Caco-2 (cell line): Measurements from ENCODE around the gene KLHL13. TPM values are rescaled to one million over a fixed set of nuclear protein-coding genes. Genes with fewer than 3 reads are reported as not detected.

Source experiments
- BruUV-seq: library from RNA; stranded (reverse); fragments of 400-500 nt; replicated peaks from 2 replicates; lab custom pipeline; 2021; lab: Mats Ljungman, UMichigan
- CTCF ChIA-PET: fragments of 300-600 bp; sonication (Branson Sonifier 250); formaldehyde crosslinking; loops from one replicate; lab custom pipeline; 2022; ENCODE audit warnings: antibody characterized with exemption; lab: Charles Lee
- POLR2A ChIA-PET: fragments of 300-600 bp; sonication (Branson Sonifier 250); formaldehyde crosslinking; loops from one replicate; lab custom pipeline; 2022; ENCODE audit warnings: antibody characterized with exemption; lab: Charles Lee
- DNase-seq, 2 experiments: peaks; one replicate each; pipeline versions ENCODE4 v3.0.0 to v3.0.0-alpha.2; 2020 to 2022
- H3K27me3 ChIP-seq: replicated peaks from 2 replicates; pipeline ENCODE4 v1.6.0; 2011; ENCODE audit warnings: low read length; ENCODE audit not compliant: control insufficient read depth, insufficient read depth
- H3K36me3 ChIP-seq: 2 replicates; pipeline ENCODE4 v1.5.1; 2011; ENCODE audit warnings: low read length; ENCODE audit not compliant: control insufficient read depth, insufficient read depth
- H3K4me1 ChIP-seq: fragments of 250-450 bp; sonication (Bioruptor Pico); 2 replicates; pipeline ENCODE4 v1.5.1; 2020; ENCODE audit warnings: mild to moderate bottlenecking
- H3K4me3 ChIP-seq: 2 replicates; pipeline ENCODE4 v1.5.1; 2011; ENCODE audit warnings: low read depth, mild to moderate bottlenecking, control low read depth, low read length
- H3K9me3 ChIP-seq: fragments of 250-450 bp; sonication (Bioruptor Pico); 2 replicates; pipeline ENCODE4 v1.5.1; 2020; ENCODE audit warnings: mild to moderate bottlenecking, moderate library complexity
- H3K27ac Mint-ChIP-seq: one replicate; pipeline ENCODE4 v1.8.0; 2022; ENCODE audit warnings: mixed read lengths; ENCODE audit not compliant: unreplicated experiment
- H3K27me3 Mint-ChIP-seq: one replicate; pipeline ENCODE4 v1.8.0; 2022; ENCODE audit warnings: mixed read lengths; ENCODE audit not compliant: insufficient read depth, unreplicated experiment
- H3K36me3 Mint-ChIP-seq: one replicate; pipeline ENCODE4 v1.8.0; 2022; ENCODE audit warnings: mild to moderate bottlenecking, mixed read lengths; ENCODE audit not compliant: insufficient read depth, unreplicated experiment
- H3K4me1 Mint-ChIP-seq: one replicate; pipeline ENCODE4 v1.8.0; 2022; ENCODE audit warnings: low read depth, mixed read lengths; ENCODE audit not compliant: unreplicated experiment
- H3K4me3 Mint-ChIP-seq: one replicate; pipeline ENCODE4 v1.8.0; 2022; ENCODE audit warnings: mild to moderate bottlenecking, moderate library complexity, mixed read lengths; ENCODE audit not compliant: unreplicated experiment
- H3K9me3 Mint-ChIP-seq: one replicate; pipeline ENCODE4 v1.8.0; 2022; ENCODE audit warnings: mixed read lengths; ENCODE audit not compliant: unreplicated experiment
- CTCF ChIP-seq, 2 experiments: fragments of 200-600 bp in 1 of 2; IDR thresholded peaks; 1 replicate in 1 of 2; 2 replicates in 1 of 2; pipeline versions ENCODE4 v1.5.1 to v1.8.0; 2011 to 2022; ENCODE audit warnings: antibody characterized with exemption in 1 of 2, control low read depth in 1 of 2, inconsistent platforms in 1 of 2, low read depth in 1 of 2, low read length in 1 of 2, mild to moderate bottlenecking in 1 of 2, moderate library complexity in 1 of 2; ENCODE audit not compliant: insufficient read depth in 1 of 2, severe bottlenecking in 1 of 2, unreplicated experiment in 1 of 2
- intact Hi-C: fragments of 100-400 bp; cut with micrococcal nuclease; formaldehyde crosslinking; loops from one replicate; pipeline ENCODE4 v1.10.0; 2022; ENCODE audit not compliant: unreplicated experiment
- total RNA-seq: library from RNA; stranded (reverse); gene quantifications from 2 replicates; pipeline ENCODE4 v1.2.3, GENCODE V29; 2022

The KLHL13 gene
- total RNA-seq, 1 experiment from 2014 or later, result 9.1 TPM

DNA sequence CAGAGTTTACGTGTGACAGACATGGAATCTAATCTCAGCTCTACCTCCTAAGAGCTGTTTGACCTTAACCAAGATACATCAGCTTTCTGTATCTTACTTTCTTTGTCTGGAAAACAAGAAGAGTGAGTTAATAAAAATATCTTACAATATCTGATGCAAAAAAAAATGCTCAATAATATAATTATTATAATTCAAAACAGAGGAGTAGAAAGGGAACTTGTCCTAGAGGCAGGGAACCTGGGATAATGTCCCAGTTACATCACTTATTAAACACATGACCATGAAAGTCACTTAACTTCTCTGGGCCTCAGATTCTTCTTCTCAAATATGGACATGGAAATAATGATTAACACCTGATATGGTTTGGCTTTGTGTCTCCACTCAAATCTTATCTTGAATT is 256.1 kb downstream of the KLHL13 start:
- DNase-seq, result no peak
- Mint-ChIP-seq H3K27me3 (no peaks in the 10 kb centered on the region), H3K9me3 (no peaks in the 10 kb centered on the region), H3K4me1 (no peaks in the 10 kb centered on the region), H3K4me3 (no peak overlapping the region), H3K36me3 (no peaks in the 10 kb centered on the region), H3K27ac (no peak overlapping the region)
- POLR2A ChIA-PET, result no interaction called here
- Histone ChIP-seq H3K9me3 (no peaks in the 10 kb centered on the region), H3K27me3 (no peaks in the 10 kb centered on the region), H3K36me3 (no peaks in the 10 kb centered on the region), H3K4me3 (no peak overlapping the region), H3K4me1 (no peaks in the 10 kb centered on the region)
- no TSS peak for BruUV-seq
- intact Hi-C loops, result no loop called here
- no peak for TF ChIP-seq CTCF (IDR thresholded peaks at IDR 0.05; ENCODE audit: insufficient read depth in 1 of 2, low read depth in 1 of 2, low read length in 1 of 2, severe bottlenecking in 1 of 2, unreplicated experiment in 1 of 2)
- CTCF ChIA-PET, result no interaction called here

- Histone ChIP-seq H3K4me1 (no peaks in the 10 kb centered on the region), H3K9me3 (no peaks in the 10 kb centered on the region), H3K4me3 (no peak overlapping the region), H3K36me3 (no peaks in the 10 kb centered on the region), H3K27me3 (no peaks in the 10 kb centered on the region)
- POLR2A ChIA-PET, result no interaction called here
- intact Hi-C loops, result no loop called here
- Mint-ChIP-seq H3K27me3 (no peaks in the 10 kb centered on the region), H3K36me3 (no peaks in the 10 kb centered on the region), H3K4me3 (no peak overlapping the region), H3K27ac (no peak overlapping the region), H3K4me1 (no peaks in the 10 kb centered on the region), H3K9me3 (no peaks in the 10 kb centered on the region)
- no TSS peak for BruUV-seq
- CTCF ChIA-PET, result no interaction called here
- no peak for DNase-seq
- TF ChIP-seq CTCF (IDR thresholded peaks at IDR 0.05; ENCODE audit: insufficient read depth in 1 of 2, low read depth in 1 of 2, low read length in 1 of 2, severe bottlenecking in 1 of 2, unreplicated experiment in 1 of 2), result no peak
Measured at GRCh38 chrX:117854806-117855205, 261.8 kb downstream of the KLHL13 start.

- no peak for TF ChIP-seq CTCF (IDR thresholded peaks at IDR 0.05; ENCODE audit: insufficient read depth in 1 of 2, low read depth in 1 of 2, low read length in 1 of 2, severe bottlenecking in 1 of 2, unreplicated experiment in 1 of 2)
- no peak overlapping the region for H3K27ac Mint-ChIP-seq
- H3K36me3 ChIP-seq, result no peaks in the 10 kb centered on the region
- H3K4me3 Mint-ChIP-seq, result no peak overlapping the region
- no peak overlapping the region for H3K4me3 ChIP-seq
- no peaks in the 10 kb centered on the region for H3K4me1 ChIP-seq
- no peaks in the 10 kb centered on the region for H3K27me3 ChIP-seq
- H3K27me3 Mint-ChIP-seq, result no peaks in the 10 kb centered on the region
- DNase-seq, result no peak
- H3K9me3 ChIP-seq, result no peaks in the 10 kb centered on the region
- intact Hi-C loops, result no loop called here
- no peaks in the 10 kb centered on the region for H3K9me3 Mint-ChIP-seq
- CTCF ChIA-PET, result no interaction called here
- POLR2A ChIA-PET, result no interaction called here
- no peaks in the 10 kb centered on the region for H3K36me3 Mint-ChIP-seq
- no TSS peak for BruUV-seq
- no peaks in the 10 kb centered on the region for H3K4me1 Mint-ChIP-seq
Measured at GRCh38 chrX:117851025-117851424, 265.6 kb downstream of the KLHL13 start.

Other genes with a start within 250 kb of the KLHL13 start
- 9.9 and 11.5 TPM in 2 replicates for gene WDR44, start 229.3 kb upstream of the KLHL13 start, total RNA-seq